Measurements from ENCODE around the gene CDH23.

DNA sequence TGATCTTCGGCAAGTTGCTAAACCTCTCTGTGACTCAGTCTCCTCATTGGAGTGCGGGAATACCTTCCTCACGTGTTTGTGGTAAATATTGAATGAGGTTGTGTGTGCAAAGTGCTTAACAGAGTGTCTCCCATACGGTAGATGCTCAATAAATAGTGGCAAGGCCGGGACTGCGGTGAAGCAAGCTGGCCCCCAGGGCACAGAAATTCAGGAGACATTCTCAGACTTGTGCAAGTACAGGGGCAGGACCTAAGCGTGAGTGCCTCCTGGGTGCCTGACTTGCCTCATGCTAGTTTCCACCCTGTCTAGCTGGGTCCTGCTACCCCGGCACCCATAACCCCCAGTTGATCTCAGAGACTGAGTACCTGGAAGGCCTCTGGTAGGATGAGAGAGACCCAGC, 97.8 kb downstream of the CDH23 start:
- TF ChIP-seq, protein P1, sequence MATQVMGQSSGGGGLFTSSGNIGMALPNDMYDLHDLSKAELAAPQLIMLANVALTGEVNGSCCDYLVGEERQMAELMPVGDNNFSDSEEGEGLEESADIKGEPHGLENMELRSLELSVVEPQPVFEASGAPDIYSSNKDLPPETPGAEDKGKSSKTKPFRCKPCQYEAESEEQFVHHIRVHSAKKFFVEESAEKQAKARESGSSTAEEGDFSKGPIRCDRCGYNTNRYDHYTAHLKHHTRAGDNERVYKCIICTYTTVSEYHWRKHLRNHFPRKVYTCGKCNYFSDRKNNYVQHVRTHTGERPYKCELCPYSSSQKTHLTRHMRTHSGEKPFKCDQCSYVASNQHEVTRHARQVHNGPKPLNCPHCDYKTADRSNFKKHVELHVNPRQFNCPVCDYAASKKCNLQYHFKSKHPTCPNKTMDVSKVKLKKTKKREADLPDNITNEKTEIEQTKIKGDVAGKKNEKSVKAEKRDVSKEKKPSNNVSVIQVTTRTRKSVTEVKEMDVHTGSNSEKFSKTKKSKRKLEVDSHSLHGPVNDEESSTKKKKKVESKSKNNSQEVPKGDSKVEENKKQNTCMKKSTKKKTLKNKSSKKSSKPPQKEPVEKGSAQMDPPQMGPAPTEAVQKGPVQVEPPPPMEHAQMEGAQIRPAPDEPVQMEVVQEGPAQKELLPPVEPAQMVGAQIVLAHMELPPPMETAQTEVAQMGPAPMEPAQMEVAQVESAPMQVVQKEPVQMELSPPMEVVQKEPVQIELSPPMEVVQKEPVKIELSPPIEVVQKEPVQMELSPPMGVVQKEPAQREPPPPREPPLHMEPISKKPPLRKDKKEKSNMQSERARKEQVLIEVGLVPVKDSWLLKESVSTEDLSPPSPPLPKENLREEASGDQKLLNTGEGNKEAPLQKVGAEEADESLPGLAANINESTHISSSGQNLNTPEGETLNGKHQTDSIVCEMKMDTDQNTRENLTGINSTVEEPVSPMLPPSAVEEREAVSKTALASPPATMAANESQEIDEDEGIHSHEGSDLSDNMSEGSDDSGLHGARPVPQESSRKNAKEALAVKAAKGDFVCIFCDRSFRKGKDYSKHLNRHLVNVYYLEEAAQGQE (IDR thresholded peaks at IDR 0.05; ENCODE audit: insufficient read depth in 1 of 2, low read depth in 2 of 2, low read length in 2 of 2): no peak
- TF ChIP-seq TAF1 (IDR thresholded peaks at IDR 0.05; ENCODE audit: borderline replicate concordance, insufficient read depth, low read length) (no peak), SIN3A (IDR thresholded peaks at IDR 0.05; ENCODE audit: borderline replicate concordance, insufficient read depth, low read length) (no peak), POLR2AphosphoS5 (IDR thresholded peaks at IDR 0.05; ENCODE audit: low read depth, low read length) (no peak), FOXP2 (optimal IDR thresholded peaks at IDR 0.05; ENCODE audit: borderline replicate concordance, extremely low read depth, extremely low read length, insufficient read depth) (no peak)
